HG02763 (cell line): Measurements from ENCODE around the gene PRSS27.

Experiments
- ATAC-seq: cut with Tn5 transposase; IDR thresholded peaks from one replicate; pipeline ENCODE4 v1.9.1; 2021; ENCODE audit warnings: mild to moderate bottlenecking, moderate library complexity; ENCODE audit not compliant: unreplicated experiment

PRSS27 gene

GRCh38 chr16:2752035-2752849 lies 32.2 kb upstream of the PRSS27 start, which contains the start of gene SRRM2:
Gene SRRM2, plus strand, starts transcription at chr16:2752638. Its CDS starts 3,727 bp downstream, at chr16:2756365.
- peak; percentile 87 for ATAC-seq

- no peak for ATAC-seq
Measured at GRCh38 chr16:2751577-2752034, 31.6 kb upstream of the PRSS27 start.

GRCh38 chr16:2749936-2750335 lies 29.9 kb upstream of the PRSS27 start:
- ATAC-seq, result no peak

- ATAC-seq, result no peak
Measured at GRCh38 chr16:2749476-2749875, 29.5 kb upstream of the PRSS27 start.

- ATAC-seq, result no peak
Measured at GRCh38 chr16:2748757-2749455, 28.9 kb upstream of the PRSS27 start.

GRCh38 chr16:2745961-2746360 lies 25.9 kb upstream of the PRSS27 start:
- ATAC-seq, result no peak

- no peak for ATAC-seq
Measured at GRCh38 chr16:2745116-2745890, 25.3 kb upstream of the PRSS27 start.

GRCh38 chr16:2744711-2745110 lies 24.7 kb upstream of the PRSS27 start:
- no peak for ATAC-seq

GRCh38 chr16:2743007-2743810 lies 23.2 kb upstream of the PRSS27 start:
- no peak for ATAC-seq

- ATAC-seq, result no peak
Measured at GRCh38 chr16:2742323-2743006, 22.4 kb upstream of the PRSS27 start.

GRCh38 chr16:2741168-2741567 lies 21.1 kb upstream of the PRSS27 start:
- no peak for ATAC-seq

- ATAC-seq, result no peak
Measured at GRCh38 chr16:2740476-2740875, 20.5 kb upstream of the PRSS27 start.

GRCh38 chr16:2739625-2740430 lies 19.8 kb upstream of the PRSS27 start:
- no peak for ATAC-seq

GRCh38 chr16:2738615-2739014 lies 18.6 kb upstream of the PRSS27 start:
- ATAC-seq, result no peak

GRCh38 chr16:2737895-2738418 lies 17.9 kb upstream of the PRSS27 start:
- ATAC-seq, result no peak

GRCh38 chr16:2737238-2737605 lies 17.2 kb upstream of the PRSS27 start:
- ATAC-seq, result no peak

- no peak for ATAC-seq
Measured at GRCh38 chr16:2736476-2737237, 16.6 kb upstream of the PRSS27 start.

- ATAC-seq, result no peak
Measured at GRCh38 chr16:2734844-2735515, 15.0 kb upstream of the PRSS27 start.
